ENCODE measurements around the gene EPS8L2.

DNA sequence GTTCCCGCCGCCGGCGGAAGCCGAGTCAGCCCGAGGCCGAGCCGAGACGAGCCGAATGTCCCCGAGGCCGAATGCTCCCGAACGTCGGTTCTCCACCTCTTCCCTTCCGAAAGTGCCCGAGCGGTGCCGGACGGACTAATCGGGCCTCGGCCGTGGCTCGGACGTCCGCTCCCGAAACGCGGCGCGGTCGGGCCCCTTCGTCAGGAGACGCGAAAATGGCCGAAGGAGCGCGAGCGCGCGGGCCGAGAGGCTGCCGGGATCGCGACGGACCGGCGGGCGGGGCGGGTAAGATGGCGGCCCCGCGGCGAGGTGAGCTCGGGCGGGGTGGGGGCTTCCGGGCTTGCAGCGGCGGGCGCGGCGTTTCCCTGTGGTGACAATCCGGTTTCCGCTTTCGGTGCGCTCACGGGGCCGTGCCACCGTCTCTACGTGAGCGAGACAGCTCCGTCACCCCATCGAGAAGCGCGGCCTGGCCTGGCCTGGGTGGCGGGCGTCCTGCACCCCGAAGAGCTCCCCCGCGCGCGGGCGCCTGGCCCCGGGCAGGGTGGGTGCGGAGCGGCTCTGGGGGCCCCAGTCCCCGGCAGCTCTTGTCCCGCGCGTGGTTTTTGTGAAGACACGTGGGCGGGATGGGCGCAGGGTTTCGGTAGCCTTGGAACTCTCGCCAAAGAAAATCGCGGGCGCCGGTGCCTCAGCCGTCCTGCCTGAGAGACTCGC lies 10.3 kb upstream of the EPS8L2 start, which contains the start of gene TMEM80:
- peak in 1 of 2 donors; percentile 53 for TF ChIP-seq EP300 (IDR thresholded peaks at IDR 0.05)
- TF ChIP-seq, protein P1, sequence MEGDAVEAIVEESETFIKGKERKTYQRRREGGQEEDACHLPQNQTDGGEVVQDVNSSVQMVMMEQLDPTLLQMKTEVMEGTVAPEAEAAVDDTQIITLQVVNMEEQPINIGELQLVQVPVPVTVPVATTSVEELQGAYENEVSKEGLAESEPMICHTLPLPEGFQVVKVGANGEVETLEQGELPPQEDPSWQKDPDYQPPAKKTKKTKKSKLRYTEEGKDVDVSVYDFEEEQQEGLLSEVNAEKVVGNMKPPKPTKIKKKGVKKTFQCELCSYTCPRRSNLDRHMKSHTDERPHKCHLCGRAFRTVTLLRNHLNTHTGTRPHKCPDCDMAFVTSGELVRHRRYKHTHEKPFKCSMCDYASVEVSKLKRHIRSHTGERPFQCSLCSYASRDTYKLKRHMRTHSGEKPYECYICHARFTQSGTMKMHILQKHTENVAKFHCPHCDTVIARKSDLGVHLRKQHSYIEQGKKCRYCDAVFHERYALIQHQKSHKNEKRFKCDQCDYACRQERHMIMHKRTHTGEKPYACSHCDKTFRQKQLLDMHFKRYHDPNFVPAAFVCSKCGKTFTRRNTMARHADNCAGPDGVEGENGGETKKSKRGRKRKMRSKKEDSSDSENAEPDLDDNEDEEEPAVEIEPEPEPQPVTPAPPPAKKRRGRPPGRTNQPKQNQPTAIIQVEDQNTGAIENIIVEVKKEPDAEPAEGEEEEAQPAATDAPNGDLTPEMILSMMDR (IDR thresholded peaks at IDR 0.05), result peak in 1 of 5 experiments; percentile 5
